K562 (cell line): ENCODE data around the gene EGR2. TPM values are rescaled to one million over a fixed set of nuclear protein-coding genes. Genes with fewer than 3 reads are reported as not detected.

ENCODE experiments used
- CBX2 ChIP-seq: fragments of 200-600 bp; sonication (generic); IDR thresholded peaks from one replicate; pipeline ENCODE4 v1.6.1; 2012; ENCODE audit warnings: mild to moderate bottlenecking, low read length, inconsistent platforms; ENCODE audit not compliant: insufficient read depth, poor library complexity, severe bottlenecking
- CHD1 ChIP-seq: fragments of 200-600 bp; sonication (generic); IDR thresholded peaks from one replicate; pipeline ENCODE4 v1.6.1; 2012; ENCODE audit warnings: mild to moderate bottlenecking, moderate library complexity, low read length, inconsistent platforms
- ETV6 ChIP-seq, 3 experiments: fragments of 150-350 bp in 1 of 3; sonication (generic) in 1 of 3; formaldehyde crosslinking in 1 of 3; IDR thresholded peaks; 2 replicates each; pipeline versions ENCODE4 v1.6.1 to v1.8.0; 2014 to 2022; ENCODE audit warnings: borderline replicate concordance in 2 of 3, low read depth in 2 of 3, antibody characterized with exemption in 1 of 3, low read length in 1 of 3, mild to moderate bottlenecking in 1 of 3, missing genetic modification reagents in 1 of 3
- FOXJ2 ChIP-seq: fragments of 200-800 bp; sonication (Bioruptor generic); IDR thresholded peaks from 2 replicates; pipeline ENCODE4 v1.6.1; 2016; ENCODE audit warnings: missing genetic modification characterization, missing compliant biosample characterization
- FOXP1 ChIP-seq: sonication (generic); formaldehyde crosslinking; IDR thresholded peaks from 2 replicates; pipeline ENCODE4 v1.8.0; 2022; ENCODE audit warnings: mild to moderate bottlenecking, missing genetic modification reagents
- FUS ChIP-seq: fragments of 200-400 bp; formaldehyde crosslinking; optimal IDR thresholded peaks from 2 replicates; pipeline ENCODE3; 2017; ENCODE audit warnings: low read depth, low read length
- KDM5B ChIP-seq: fragments of 200-600 bp; sonication (generic); IDR thresholded peaks from 2 replicates; pipeline ENCODE4 v1.6.1; 2012; ENCODE audit warnings: low read depth, mild to moderate bottlenecking, moderate library complexity, low read length, control low read depth, inconsistent platforms; ENCODE audit not compliant: insufficient replicate concordance
- KHSRP ChIP-seq: fragments of 450-650 bp; IDR thresholded peaks from 2 replicates; pipeline ENCODE4 v1.6.1; 2017
- MBD2 ChIP-seq: sonication (generic); IDR thresholded peaks from 2 replicates; pipeline ENCODE4 v1.6.1; 2016; ENCODE audit warnings: low read depth, borderline replicate concordance
- NEUROD1 ChIP-seq: fragments of 150-350 bp; IDR thresholded peaks from 2 replicates; pipeline ENCODE4 v1.6.1; 2014; ENCODE audit warnings: borderline replicate concordance, low read length, low read depth; ENCODE audit not compliant: partially characterized antibody
- SREBF2 ChIP-seq: sonication (generic); formaldehyde crosslinking; IDR thresholded peaks from 2 replicates; pipeline ENCODE4 v1.4.0; 2020; ENCODE audit warnings: mild to moderate bottlenecking, missing genetic modification reagents
- TAF9B ChIP-seq: fragments of 450-650 bp; IDR thresholded peaks from 2 replicates; pipeline ENCODE4 v1.6.1; 2018; ENCODE audit warnings: mild to moderate bottlenecking; ENCODE audit not compliant: partially characterized antibody
- ZNF766 ChIP-seq: fragments of 200-800 bp; sonication (Bioruptor generic); conservative IDR thresholded peaks from 2 replicates; pipeline ENCODE4 v1.6.1; 2016; ENCODE audit warnings: missing genetic modification characterization, missing compliant biosample characterization
- polyA plus RNA-seq, 8 experiments: library from polyadenylated mRNA; depleted of rRNA in 4 of 8; stranded (reverse) in 5 of 8; unstranded in 3 of 8; fragments of >200 nt; fragmentation: Nextera tagmentation in 2 of 8; fragmentation: Illumina TruSeq in 1 of 8; extraction: Ambion mirVana in 2 of 8; extraction: Trizol in 1 of 8; gene quantifications; 2 replicates each; pipeline versions ENCODE4 v1.2.1 to v1.2.3, GENCODE V29; 2011 to 2014; ENCODE audit warnings: inconsistent platforms in 1 of 8, missing spikeins in 1 of 8
- total RNA-seq, 7 experiments: library from RNA; depleted of rRNA in 6 of 7; stranded (reverse); fragments of >200 nt in 6 of 7; fragmentation: Illumina TruSeq in 2 of 7; extraction: Trizol in 2 of 7; gene quantifications; 2 replicates each; pipeline versions ENCODE4 v1.2.1 to v1.2.3, GENCODE V29; 2011 to 2021; ENCODE audit warnings: low replicate concordance in 1 of 7
- TF ChIP-seq, protein P1 (sequence below): fragments of 450-650 bp; formaldehyde crosslinking; IDR thresholded peaks from 2 replicates; pipeline ENCODE4 v1.4.0; 2020; ENCODE audit warnings: mild to moderate bottlenecking, moderate library complexity
- TF ChIP-seq, protein P2 (sequence below): fragments of 250-450 bp; sonication (Bioruptor Pico); IDR thresholded peaks from 2 replicates; pipeline ENCODE4 v1.5.0; 2022; ENCODE audit warnings: mild to moderate bottlenecking
- TF ChIP-seq, protein P3 (sequence below): sonication (generic); formaldehyde crosslinking; IDR thresholded peaks from 2 replicates; pipeline ENCODE4 v1.8.0; 2022; ENCODE audit warnings: missing genetic modification reagents, mild to moderate bottlenecking, borderline replicate concordance
- TF ChIP-seq, protein P4 (sequence below): sonication (generic); formaldehyde crosslinking; IDR thresholded peaks from 2 replicates; pipeline ENCODE4 v1.9.0; 2022; ENCODE audit warnings: mild to moderate bottlenecking, missing genetic modification reagents
- TF ChIP-seq, protein P5 (sequence below): fragments of 450-650 bp; IDR thresholded peaks from 2 replicates; pipeline ENCODE4 v1.7.1; 2018; ENCODE audit warnings: mild to moderate bottlenecking, low read depth; ENCODE audit not compliant: partially characterized antibody

EGR2 gene
- total and polyA plus RNA-seq, 9 of the 15 experiments (the other 6 are each of a cell fraction or from before 2014, with no cell fraction given), result 0.08 to 0.18 (median 0.12) TPM; not detected in 4

GRCh38 chr10:62804356-62805230 is 11.6 kb downstream of the EGR2 start, which contains the start of gene ADO (continued):
- TF ChIP-seq FOXP1 (CRISPR knock-in tag), result 0 out of 2 replicates have a peak, but pooled peaks have one; percentile 68
- TF ChIP-seq NEUROD1, result no peak
- TF ChIP-seq TAF9B, result peak; percentile 43
- 0 out of 2 replicates have a peak, but pooled peaks have one; percentile 28 for TF ChIP-seq KHSRP
- no peak for TF ChIP-seq SREBF2 (CRISPR knock-in tag)
- TF ChIP-seq KDM5B, result peak; percentile 82
- peak; percentile 68 for TF ChIP-seq ZNF766 (CRISPR knock-in tag)
- TF ChIP-seq, protein P1, sequence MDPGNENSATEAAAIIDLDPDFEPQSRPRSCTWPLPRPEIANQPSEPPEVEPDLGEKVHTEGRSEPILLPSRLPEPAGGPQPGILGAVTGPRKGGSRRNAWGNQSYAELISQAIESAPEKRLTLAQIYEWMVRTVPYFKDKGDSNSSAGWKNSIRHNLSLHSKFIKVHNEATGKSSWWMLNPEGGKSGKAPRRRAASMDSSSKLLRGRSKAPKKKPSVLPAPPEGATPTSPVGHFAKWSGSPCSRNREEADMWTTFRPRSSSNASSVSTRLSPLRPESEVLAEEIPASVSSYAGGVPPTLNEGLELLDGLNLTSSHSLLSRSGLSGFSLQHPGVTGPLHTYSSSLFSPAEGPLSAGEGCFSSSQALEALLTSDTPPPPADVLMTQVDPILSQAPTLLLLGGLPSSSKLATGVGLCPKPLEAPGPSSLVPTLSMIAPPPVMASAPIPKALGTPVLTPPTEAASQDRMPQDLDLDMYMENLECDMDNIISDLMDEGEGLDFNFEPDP (CRISPR knock-in tag), result no peak
- TF ChIP-seq, protein P2, sequence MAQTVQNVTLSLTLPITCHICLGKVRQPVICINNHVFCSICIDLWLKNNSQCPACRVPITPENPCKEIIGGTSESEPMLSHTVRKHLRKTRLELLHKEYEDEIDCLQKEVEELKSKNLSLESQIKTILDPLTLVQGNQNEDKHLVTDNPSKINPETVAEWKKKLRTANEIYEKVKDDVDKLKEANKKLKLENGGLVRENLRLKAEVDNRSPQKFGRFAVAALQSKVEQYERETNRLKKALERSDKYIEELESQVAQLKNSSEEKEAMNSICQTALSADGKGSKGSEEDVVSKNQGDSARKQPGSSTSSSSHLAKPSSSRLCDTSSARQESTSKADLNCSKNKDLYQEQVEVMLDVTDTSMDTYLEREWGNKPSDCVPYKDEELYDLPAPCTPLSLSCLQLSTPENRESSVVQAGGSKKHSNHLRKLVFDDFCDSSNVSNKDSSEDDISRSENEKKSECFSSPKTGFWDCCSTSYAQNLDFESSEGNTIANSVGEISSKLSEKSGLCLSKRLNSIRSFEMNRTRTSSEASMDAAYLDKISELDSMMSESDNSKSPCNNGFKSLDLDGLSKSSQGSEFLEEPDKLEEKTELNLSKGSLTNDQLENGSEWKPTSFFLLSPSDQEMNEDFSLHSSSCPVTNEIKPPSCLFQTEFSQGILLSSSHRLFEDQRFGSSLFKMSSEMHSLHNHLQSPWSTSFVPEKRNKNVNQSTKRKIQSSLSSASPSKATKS, result no peak
- peak; percentile 51; the same call in 1 of the 2 replicates for TF ChIP-seq MBD2
- TF ChIP-seq, protein P3, sequence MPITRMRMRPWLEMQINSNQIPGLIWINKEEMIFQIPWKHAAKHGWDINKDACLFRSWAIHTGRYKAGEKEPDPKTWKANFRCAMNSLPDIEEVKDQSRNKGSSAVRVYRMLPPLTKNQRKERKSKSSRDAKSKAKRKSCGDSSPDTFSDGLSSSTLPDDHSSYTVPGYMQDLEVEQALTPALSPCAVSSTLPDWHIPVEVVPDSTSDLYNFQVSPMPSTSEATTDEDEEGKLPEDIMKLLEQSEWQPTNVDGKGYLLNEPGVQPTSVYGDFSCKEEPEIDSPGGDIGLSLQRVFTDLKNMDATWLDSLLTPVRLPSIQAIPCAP, result no peak
- TF ChIP-seq, protein P4, sequence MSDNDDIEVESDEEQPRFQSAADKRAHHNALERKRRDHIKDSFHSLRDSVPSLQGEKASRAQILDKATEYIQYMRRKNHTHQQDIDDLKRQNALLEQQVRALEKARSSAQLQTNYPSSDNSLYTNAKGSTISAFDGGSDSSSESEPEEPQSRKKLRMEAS, result peak; percentile 40; the same call in 1 of the 2 replicates
- TF ChIP-seq, protein P5, sequence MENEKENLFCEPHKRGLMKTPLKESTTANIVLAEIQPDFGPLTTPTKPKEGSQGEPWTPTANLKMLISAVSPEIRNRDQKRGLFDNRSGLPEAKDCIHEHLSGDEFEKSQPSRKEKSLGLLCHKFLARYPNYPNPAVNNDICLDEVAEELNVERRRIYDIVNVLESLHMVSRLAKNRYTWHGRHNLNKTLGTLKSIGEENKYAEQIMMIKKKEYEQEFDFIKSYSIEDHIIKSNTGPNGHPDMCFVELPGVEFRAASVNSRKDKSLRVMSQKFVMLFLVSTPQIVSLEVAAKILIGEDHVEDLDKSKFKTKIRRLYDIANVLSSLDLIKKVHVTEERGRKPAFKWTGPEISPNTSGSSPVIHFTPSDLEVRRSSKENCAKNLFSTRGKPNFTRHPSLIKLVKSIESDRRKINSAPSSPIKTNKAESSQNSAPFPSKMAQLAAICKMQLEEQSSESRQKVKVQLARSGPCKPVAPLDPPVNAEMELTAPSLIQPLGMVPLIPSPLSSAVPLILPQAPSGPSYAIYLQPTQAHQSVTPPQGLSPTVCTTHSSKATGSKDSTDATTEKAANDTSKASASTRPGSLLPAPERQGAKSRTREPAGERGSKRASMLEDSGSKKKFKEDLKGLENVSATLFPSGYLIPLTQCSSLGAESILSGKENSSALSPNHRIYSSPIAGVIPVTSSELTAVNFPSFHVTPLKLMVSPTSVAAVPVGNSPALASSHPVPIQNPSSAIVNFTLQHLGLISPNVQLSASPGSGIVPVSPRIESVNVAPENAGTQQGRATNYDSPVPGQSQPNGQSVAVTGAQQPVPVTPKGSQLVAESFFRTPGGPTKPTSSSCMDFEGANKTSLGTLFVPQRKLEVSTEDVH, result peak; percentile 67
- TF ChIP-seq FOXJ2, result peak; percentile 79; the same call in 1 of the 2 replicates
- no peak; a peak in 1 of 4 replicates for TF ChIP-seq ETV6 (IDR thresholded peaks at IDR 0.05; ENCODE audit: borderline replicate concordance in 1 of 2, low read depth in 2 of 2, low read length in 1 of 2)
- TF ChIP-seq ETV6 (CRISPR knock-in tag; IDR thresholded peaks at IDR 0.05; ENCODE audit: borderline replicate concordance), result no peak
- no peak for TF ChIP-seq CBX2
- TF ChIP-seq CHD1, result peak; percentile 95
- TF ChIP-seq FUS, result peak; percentile 14
